A549 (cell line): Measurements from ENCODE around the gene ATG13.

Experiments
- CHD2 ChIP-seq: fragments of 150-350 bp; IDR thresholded peaks from 2 replicates; pipeline ENCODE4 v1.6.1; 2014; ENCODE audit warnings: low read length; ENCODE audit not compliant: partially characterized antibody
- JUN ChIP-seq, 2 experiments: fragments of >200 bp; sonication (Bioruptor Twin); formaldehyde crosslinking; IDR thresholded peaks; 2 replicates in 1 of 2; 3 replicates in 1 of 2; pipeline ENCODE4 v1.6.1; 2016 to 2017
- MAFK ChIP-seq: fragments of 450-650 bp; IDR thresholded peaks from 2 replicates; pipeline ENCODE4 v1.6.1; 2014; ENCODE audit not compliant: partially characterized antibody
- NR3C1 ChIP-seq: fragments of >200 bp; sonication (Bioruptor Twin); formaldehyde crosslinking; IDR thresholded peaks from 3 replicates; pipeline ENCODE4 v1.6.1; 2017
- POLR2A ChIP-seq: IDR thresholded peaks from 2 replicates; pipeline ENCODE4 v1.6.1; 2012; ENCODE audit warnings: mild to moderate bottlenecking, low read length
- POLR2AphosphoS2 ChIP-seq: conservative IDR thresholded peaks from 2 replicates; pipeline ENCODE4 v1.6.1; 2012; ENCODE audit warnings: low read length, improper control_type of control experiment, inconsistent platforms
- RCOR1 ChIP-seq: fragments of 150-350 bp; IDR thresholded peaks from 2 replicates; pipeline ENCODE4 v1.6.1; 2014; ENCODE audit warnings: antibody characterized with exemption, low read length, low read depth
- TF ChIP-seq, protein P1 (sequence below): fragments of >200 bp; sonication (Bioruptor Twin); formaldehyde crosslinking; IDR thresholded peaks from 3 replicates; pipeline ENCODE4 v1.6.1; 2016
- TF ChIP-seq, protein P2 (sequence below): fragments of 450-650 bp; IDR thresholded peaks from 2 replicates; pipeline ENCODE4 v1.6.1; 2014; ENCODE audit warnings: antibody characterized with exemption
- TF ChIP-seq, protein P3 (sequence below): fragments of >200 bp; sonication (Bioruptor Twin); formaldehyde crosslinking; IDR thresholded peaks from 3 replicates; pipeline ENCODE4 v1.5.1; 2016
- TF ChIP-seq, protein P4 (sequence below): fragments of 200-600 bp; sonication (generic); IDR thresholded peaks from 2 replicates; pipeline ENCODE4 v1.6.1; 2016; ENCODE audit warnings: antibody characterized with exemption, mild to moderate bottlenecking, moderate library complexity
- TF ChIP-seq, protein P5 (sequence below): IDR thresholded peaks from 2 replicates; pipeline ENCODE4 v1.6.1; 2012; ENCODE audit warnings: low read depth, borderline replicate concordance

DNA sequence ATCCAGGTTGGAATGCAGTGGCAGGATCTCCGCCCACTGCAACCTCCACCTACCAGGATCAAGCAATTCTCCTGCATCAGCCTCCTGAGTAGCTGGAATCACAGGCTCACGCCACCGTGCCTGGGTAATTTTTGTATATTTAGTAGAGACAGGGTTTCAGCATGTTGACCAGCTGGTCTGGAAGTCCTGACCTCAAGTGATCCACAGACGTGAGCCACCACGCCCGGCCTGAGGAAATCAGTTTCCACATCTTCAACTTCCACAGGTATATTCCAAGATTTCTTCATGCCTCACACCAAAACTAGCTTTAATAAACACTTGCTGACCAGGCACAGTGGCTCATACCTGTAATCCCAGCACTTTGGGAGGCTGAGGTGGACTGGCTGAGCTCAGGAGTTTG lies 8.0 kb upstream of the ATG13 start:
- TF ChIP-seq, protein P1, sequence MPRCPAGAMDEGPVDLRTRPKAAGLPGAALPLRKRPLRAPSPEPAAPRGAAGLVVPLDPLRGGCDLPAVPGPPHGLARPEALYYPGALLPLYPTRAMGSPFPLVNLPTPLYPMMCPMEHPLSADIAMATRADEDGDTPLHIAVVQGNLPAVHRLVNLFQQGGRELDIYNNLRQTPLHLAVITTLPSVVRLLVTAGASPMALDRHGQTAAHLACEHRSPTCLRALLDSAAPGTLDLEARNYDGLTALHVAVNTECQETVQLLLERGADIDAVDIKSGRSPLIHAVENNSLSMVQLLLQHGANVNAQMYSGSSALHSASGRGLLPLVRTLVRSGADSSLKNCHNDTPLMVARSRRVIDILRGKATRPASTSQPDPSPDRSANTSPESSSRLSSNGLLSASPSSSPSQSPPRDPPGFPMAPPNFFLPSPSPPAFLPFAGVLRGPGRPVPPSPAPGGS = no peak
- TF ChIP-seq CHD2 (no peak), RCOR1 (no peak), JUN (IDR thresholded peaks at IDR 0.05) (no peak), POLR2A (no peak), MAFK (no peak), POLR2AphosphoS2 (no peak), NR3C1 (no peak)
- TF ChIP-seq, protein P2, sequence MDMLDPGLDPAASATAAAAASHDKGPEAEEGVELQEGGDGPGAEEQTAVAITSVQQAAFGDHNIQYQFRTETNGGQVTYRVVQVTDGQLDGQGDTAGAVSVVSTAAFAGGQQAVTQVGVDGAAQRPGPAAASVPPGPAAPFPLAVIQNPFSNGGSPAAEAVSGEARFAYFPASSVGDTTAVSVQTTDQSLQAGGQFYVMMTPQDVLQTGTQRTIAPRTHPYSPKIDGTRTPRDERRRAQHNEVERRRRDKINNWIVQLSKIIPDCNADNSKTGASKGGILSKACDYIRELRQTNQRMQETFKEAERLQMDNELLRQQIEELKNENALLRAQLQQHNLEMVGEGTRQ = no peak
- TF ChIP-seq, protein P3, sequence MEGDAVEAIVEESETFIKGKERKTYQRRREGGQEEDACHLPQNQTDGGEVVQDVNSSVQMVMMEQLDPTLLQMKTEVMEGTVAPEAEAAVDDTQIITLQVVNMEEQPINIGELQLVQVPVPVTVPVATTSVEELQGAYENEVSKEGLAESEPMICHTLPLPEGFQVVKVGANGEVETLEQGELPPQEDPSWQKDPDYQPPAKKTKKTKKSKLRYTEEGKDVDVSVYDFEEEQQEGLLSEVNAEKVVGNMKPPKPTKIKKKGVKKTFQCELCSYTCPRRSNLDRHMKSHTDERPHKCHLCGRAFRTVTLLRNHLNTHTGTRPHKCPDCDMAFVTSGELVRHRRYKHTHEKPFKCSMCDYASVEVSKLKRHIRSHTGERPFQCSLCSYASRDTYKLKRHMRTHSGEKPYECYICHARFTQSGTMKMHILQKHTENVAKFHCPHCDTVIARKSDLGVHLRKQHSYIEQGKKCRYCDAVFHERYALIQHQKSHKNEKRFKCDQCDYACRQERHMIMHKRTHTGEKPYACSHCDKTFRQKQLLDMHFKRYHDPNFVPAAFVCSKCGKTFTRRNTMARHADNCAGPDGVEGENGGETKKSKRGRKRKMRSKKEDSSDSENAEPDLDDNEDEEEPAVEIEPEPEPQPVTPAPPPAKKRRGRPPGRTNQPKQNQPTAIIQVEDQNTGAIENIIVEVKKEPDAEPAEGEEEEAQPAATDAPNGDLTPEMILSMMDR = no peak
- TF ChIP-seq, protein P4, sequence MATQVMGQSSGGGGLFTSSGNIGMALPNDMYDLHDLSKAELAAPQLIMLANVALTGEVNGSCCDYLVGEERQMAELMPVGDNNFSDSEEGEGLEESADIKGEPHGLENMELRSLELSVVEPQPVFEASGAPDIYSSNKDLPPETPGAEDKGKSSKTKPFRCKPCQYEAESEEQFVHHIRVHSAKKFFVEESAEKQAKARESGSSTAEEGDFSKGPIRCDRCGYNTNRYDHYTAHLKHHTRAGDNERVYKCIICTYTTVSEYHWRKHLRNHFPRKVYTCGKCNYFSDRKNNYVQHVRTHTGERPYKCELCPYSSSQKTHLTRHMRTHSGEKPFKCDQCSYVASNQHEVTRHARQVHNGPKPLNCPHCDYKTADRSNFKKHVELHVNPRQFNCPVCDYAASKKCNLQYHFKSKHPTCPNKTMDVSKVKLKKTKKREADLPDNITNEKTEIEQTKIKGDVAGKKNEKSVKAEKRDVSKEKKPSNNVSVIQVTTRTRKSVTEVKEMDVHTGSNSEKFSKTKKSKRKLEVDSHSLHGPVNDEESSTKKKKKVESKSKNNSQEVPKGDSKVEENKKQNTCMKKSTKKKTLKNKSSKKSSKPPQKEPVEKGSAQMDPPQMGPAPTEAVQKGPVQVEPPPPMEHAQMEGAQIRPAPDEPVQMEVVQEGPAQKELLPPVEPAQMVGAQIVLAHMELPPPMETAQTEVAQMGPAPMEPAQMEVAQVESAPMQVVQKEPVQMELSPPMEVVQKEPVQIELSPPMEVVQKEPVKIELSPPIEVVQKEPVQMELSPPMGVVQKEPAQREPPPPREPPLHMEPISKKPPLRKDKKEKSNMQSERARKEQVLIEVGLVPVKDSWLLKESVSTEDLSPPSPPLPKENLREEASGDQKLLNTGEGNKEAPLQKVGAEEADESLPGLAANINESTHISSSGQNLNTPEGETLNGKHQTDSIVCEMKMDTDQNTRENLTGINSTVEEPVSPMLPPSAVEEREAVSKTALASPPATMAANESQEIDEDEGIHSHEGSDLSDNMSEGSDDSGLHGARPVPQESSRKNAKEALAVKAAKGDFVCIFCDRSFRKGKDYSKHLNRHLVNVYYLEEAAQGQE = no peak
- TF ChIP-seq, protein P5, sequence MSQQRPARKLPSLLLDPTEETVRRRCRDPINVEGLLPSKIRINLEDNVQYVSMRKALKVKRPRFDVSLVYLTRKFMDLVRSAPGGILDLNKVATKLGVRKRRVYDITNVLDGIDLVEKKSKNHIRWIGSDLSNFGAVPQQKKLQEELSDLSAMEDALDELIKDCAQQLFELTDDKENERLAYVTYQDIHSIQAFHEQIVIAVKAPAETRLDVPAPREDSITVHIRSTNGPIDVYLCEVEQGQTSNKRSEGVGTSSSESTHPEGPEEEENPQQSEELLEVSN = no peak
